ENCODE measurements around the gene ASPA.

- TF ChIP-seq POLR2A (IDR thresholded peaks at IDR 0.05; ENCODE audit: extremely low read depth, insufficient read length), result no peak
- TF ChIP-seq, protein P1, sequence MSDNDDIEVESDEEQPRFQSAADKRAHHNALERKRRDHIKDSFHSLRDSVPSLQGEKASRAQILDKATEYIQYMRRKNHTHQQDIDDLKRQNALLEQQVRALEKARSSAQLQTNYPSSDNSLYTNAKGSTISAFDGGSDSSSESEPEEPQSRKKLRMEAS (IDR thresholded peaks at IDR 0.05; ENCODE audit: low read depth, low read length), result no peak
Observed at GRCh38 chr17:3507869-3508268, 32.1 kb downstream of the ASPA start.

Data from NB4 (cell line).